ENCODE results near the gene CFLAR.
"Not testable (repeated sequence)": the region's sequence is repeated elsewhere in the genome, so short reads cannot be mapped to it uniquely, and the experiment has no call there.

The CFLAR gene

DNA sequence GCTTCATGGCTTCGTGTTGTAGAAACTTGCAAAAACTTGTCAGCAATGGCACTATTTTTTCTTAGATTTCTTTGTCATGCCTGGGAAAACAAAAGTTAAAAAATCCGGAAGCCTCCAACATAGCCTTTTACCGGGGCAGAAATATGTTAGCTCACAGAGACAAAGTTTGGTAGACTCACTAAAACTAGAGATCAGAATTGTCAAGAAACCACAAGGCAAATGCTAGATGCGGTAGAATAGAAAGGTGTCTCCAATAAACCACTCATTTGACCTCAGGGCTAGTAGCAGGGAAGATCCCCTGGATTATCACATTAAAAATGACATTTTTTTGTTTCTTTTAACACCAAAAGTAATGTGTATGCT lies 67.4 kb downstream of the CFLAR start:
- DNase-seq = no peak

DNA sequence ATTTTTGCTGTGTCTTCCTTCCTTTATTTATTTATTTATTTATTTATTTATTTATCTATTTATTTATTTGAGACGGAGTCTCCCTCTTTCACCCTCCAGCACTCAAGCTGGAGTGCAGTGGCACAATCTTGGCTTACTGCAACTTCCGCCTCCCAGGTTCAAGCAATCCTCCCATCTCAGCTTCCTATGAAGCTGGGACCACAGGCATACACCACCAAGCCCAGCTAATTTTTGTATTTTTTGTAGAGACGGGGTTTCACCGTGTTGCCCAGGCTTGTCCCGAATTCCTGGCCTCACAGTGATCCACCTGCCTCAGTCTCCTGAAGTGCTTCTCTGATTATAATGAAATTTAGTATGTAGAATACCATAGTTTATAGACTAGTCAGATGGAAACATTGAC lies 67.9 kb downstream of the CFLAR start:
- peak; percentile 24 for DNase-seq

DNA sequence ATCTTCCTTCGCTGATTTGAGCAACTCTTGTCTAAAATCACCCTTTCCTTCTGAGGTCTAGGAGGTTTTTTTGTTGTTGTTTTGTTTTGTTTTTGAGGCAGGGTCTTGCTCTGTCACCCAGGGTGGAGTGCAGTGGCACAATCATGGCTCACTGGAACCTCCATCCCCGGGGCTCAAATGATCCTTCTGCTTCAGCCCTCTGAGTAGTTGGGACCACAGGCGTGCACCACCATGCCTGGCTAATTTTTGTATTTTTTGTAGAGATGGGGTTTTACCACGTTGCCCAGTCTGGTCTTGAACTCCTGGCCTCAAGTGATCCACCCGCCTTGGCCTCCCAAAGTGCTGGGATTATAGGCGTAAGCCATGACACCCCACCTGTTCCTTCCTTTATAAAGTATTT lies 68.3 kb downstream of the CFLAR start:
- not testable (repeated sequence) for DNase-seq

DNA sequence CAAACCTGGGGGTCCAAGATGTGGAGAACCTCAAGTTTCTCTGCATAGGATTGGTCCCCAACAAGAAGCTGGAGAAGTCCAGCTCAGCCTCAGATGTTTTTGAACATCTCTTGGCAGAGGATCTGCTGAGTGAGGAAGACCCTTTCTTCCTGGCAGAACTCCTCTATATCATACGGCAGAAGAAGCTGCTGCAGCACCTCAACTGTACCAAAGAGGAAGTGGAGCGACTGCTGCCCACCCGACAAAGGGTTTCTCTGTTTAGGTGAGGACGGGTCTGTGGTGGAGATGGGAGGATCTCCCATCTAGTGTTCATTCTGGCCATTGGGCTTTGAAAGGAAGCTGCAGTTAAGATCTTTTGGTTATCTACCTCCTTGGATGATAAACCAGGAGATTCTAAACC lies 69.9 kb downstream of the CFLAR start:
- DNase-seq = no peak

DNA sequence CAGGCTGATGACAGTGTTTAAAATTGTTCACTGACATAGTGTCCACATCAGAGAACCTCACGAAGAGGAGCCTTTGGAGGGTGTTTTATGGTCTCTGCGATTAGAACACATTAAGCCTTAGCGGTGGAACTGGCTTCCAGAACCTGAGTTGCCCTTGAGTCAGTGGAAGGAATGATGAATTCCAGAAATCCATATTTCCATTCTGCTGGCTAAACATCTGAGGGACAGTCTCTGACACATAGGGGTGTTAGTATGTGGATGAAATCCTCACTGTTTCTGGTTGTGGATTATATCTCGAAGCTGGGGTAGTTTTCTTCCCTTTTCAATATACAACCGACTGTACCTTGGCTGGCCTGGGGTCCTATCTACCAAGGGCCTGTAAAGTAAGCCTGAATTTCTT lies 71.0 kb downstream of the CFLAR start:
- no peak for DNase-seq

DNA sequence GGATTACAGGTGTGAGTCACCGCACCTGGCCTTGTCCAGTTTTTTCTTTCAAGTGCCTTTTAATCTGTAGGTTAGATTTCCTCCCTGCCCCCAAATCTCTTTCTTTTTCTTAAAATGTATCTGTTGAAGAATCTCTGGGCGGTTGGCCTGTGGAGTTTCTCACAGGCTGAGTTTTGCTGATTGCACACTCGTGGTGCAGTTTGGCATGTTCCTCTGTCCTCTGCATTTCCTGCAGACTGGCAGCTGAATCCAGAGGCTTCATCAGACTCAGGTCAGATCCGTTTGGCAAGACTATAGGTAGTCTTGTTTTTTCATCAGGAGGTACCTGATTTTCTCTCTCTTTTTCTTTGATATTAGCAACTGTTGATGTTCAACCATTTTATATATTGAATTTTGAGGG lies 72.5 kb downstream of the CFLAR start:
- no peak for DNase-seq

DNA sequence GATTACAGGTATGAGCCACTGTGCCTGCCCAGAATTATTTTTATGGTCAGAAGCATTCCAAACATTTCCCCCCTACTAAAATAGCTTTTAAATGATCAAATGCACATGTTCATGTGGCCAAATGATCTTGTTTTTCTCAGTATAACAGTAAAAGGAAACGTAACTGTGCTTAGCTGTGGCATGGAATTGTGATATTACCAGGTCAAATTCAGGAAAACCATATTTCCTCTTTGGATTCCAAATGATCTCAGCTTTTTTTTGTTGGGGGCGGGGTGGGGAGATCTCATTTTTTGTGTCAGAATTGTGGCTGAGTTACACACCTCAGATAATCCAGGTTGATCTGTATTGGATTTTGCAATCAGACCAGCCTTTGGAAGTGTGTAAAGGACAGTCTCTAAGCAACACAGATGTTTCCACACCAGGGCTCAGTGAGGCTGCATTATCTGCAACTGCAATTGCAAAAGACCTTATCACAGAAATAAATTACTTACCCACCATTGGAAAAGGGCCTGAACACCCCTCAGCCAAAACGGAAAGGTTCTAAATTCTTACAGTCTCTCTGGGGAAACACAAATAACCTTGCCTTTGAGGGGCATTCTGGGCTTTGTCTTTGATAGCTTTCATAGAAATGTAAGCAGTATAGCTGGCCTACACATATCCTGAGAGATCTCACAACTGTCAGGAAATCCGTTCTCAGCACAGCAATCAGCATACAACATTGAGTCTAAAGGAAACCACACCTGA lies 75.3 kb downstream of the CFLAR start:
- peak; percentile 77 for DNase-seq

DNA sequence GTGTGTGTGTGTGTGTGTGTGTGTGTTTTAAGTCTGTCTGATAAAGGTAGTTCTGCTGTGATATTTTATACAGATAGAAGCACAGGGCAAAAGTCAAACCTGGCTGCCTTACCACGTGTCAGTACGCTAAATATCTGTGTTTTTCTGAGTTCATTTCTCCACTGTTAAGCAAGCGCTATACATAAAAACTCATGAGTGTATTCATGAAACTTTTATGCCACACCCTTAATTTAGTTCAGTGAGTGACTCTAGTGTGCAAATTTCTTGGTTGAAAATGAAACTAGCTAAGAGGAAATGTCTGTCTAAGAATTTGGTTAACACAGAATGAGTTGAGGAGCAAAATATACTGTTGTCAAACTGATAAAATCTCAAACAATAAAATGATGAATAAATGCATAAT lies 78.1 kb downstream of the CFLAR start:
- peak; percentile 83 for DNase-seq

DNA sequence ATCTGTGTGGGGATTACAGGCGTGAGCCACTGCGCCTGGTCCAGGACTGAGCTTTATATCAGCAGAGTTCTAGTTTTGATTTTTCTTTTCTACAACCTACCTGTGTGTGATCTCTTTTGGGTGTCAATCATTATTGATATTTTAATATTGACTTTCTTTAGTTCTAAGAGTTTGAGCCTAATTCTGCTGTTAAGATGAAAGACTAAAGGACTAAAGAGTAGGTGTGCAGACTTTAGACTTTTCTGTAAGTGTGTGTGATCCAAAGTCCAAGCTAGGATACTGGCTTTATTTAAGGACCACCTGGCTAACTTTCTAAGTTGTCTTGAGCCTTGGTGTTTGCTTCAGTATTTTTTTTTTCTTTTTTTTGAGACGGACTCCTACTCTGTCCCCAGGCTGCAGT lies 79.4 kb downstream of the CFLAR start:
- DNase-seq = no peak

DNA sequence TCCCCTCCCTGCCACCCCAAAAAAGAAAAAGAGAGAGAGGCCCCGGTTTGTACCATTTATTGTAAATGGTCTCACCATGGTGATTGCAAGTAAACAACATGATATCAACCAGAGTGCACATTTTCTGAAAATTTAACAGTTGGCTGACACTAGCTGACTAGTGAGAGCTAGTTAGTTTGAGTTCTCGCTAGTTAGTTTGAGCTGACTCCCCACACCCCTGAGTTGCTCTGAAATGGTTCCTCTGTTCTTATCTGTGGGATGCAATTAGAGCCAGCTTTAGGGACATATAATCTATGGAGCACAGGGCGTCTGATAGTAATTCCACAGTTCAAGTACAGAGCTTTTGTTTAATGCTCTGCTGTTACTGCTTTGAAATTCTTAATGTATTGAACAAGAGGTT lies 80.0 kb downstream of the CFLAR start:
- no peak for DNase-seq

DNA sequence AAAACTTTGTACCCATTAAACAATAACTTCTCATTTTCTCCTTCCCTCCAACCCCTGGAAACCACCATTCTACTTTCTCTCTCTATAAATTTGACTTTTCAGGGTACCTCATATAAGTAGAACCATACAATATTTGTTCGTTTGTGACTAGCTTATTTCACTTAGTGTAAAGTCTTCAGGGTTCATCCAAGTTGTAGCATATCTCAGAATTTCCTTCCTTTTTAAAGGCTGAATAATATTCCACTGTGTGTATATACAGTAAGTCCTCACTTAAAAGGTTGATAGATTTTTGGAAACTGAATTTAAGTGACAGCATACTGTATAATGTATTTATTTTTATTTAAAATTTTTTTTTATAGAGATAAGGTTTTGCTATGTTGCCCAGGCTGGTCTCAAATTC lies 80.8 kb downstream of the CFLAR start:
- DNase-seq = no peak

DNA sequence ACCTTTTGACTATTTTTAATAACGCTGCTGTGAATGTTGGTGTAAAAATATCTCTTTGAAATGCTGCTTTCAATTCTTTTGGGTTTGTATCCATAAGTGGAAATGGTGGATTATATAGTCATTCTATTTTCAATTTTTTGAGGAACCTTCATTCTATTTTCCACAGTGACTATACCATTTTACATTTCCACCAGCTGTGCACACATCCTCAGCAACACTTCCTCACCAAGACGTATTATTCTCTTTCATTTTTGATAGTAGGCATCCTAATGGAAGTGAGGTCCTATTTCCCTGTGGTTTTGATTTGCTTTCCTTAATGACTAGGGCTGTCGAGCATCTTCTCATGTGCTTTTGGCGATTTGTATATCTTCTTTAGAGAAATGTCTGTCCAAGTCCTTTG lies 81.8 kb downstream of the CFLAR start:
- peak; percentile 20 for DNase-seq

DNA sequence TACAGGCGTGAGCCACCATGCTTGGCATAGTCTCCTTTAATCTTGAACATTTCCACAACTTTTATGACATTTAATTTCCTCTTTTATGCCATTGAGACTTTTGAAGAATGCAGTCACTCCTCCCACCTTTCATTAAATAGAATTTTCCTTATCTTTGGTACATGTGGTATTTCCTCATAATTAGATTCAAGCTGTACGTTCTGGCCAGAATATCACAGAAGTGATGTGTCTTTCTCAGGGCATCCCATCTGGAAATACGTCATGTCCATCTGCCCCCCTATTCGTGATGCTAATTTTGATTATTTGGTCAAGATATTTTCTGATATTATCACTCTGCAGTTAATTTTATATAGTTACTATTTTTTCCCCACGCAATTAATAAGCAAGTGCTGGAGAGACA lies 83.9 kb downstream of the CFLAR start:
- no peak for DNase-seq

DNA sequence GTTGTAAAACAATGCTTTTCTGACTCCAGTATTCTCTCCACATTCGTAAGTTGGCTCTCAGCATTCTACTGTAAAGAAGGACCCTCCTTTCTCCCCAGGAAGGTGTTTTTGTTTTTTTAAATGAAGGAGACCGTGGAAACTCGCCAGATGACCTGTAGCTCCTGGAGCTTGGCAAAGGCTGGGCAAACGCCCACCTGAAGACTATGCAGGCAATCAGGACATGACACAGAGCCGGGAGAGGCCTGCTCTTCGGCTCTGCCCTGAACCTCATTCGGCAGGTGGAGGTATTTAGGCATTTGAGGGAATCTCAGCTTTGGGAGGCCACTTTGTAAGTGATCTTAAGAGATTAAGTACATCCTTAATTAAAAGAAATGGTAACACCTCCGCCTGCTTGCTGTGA lies 84.4 kb downstream of the CFLAR start:
- DNase-seq = no peak

DNA sequence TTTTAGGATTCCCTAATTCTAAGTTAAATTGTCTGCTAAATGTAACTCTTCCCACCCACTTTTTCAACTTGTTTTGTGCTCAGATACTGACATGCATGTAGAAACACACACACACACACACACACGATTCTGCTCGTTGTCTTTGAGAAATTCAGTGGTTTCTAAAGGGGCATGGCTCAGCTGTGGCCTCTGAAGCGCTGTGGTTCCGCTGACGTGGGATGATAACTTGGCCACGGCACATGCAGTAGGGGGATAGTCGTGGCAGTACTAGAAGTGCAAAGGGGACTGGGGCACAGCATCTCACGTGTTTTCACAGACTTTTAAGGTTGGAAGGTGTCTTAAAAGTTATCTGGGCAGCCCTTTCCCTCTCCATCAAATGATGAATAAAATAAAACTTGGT lies 85.4 kb downstream of the CFLAR start:
- no peak for DNase-seq

DNA sequence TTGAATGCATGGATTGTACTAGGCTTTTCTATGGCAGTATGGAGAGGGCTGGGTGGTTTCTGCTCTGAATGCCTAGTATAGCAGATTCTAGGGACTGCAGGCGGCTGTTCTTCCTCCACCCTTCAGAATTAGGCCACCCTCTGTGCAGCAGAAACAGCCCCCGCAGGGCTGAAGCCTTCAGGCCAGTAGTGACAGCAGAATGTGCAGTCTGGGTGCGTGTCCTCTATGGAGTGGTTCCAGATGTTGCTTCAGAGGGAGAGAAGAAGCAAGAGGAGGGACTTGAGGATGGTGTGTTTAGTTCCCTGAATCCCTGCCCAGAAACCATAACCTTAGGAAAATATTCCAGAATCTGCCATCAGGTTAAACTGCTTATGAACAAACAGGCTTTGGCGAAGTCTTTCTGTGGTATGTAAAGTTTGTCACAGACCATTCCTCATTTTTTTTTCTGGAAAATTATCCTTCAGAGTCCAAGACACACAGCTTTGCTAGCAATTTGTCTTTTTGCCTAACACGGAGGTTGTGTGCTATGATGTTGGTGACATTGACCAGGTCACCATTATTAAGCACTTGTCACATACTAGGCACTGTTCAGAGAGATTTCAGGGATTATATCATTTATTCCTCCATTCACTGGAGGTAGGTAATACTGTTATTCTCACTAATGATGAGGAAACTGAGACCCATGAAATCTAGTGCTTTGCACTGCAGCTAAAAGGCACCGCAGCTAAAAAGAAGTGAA lies 88.1 kb downstream of the CFLAR start:
- no peak for DNase-seq

DNA sequence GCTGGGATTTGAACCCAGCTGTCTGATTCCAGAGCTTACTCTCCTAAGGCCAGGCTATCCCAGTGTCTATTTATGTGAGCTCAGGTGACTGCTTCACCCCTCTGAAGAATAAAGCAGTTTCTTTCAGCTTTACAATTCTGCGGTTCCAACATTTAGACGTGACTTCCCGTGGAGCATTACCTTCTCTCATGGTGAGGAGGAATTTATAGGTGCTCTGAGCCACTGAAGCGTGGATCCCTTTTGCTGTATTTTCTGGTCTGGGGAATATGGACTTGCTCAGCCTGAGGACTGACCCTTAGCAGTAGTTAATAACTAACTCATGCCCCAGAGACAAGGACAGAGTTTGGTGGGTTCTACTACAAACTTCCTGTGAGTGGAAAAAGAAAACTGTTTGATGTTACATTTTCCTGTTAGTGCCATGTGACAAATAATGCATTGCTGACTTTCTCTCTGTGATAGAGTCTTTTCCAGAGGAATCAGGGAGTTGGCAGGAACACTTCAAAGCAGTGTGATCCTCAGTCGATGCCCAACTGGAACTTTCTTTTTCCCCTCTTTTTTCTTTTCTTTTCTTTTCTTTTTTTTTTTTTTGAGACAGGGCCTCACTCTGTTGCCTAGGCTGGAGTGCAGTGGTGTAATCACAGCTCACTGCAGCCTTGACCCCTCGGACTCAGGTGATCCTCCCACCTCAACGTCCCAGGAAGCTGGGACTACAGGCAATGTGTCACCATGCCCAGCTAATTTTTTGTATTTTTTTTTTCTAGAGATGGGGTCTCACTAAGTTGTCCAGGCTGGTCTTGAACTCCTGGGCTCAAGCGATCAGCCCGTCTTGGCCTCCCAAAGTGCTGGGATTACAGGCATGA lies 88.9 kb downstream of the CFLAR start:
- DNase-seq = no peak

DNA sequence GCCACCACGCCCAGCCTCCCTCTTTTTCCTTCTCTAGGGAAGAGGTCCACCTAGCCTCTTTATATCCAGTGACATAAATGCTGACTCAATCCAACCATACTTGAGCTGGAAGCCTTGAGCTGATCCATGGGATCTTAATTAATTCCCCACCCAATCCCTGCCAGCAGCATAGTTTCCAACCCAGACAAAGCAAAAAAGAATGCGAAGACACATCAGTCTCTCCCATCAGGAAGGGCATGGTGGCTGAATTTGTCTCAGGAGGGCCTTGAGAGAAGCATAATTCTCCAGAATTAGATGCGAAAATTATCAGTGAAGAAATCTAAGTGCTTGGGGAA lies 89.5 kb downstream of the CFLAR start:
- no peak for DNase-seq

DNA sequence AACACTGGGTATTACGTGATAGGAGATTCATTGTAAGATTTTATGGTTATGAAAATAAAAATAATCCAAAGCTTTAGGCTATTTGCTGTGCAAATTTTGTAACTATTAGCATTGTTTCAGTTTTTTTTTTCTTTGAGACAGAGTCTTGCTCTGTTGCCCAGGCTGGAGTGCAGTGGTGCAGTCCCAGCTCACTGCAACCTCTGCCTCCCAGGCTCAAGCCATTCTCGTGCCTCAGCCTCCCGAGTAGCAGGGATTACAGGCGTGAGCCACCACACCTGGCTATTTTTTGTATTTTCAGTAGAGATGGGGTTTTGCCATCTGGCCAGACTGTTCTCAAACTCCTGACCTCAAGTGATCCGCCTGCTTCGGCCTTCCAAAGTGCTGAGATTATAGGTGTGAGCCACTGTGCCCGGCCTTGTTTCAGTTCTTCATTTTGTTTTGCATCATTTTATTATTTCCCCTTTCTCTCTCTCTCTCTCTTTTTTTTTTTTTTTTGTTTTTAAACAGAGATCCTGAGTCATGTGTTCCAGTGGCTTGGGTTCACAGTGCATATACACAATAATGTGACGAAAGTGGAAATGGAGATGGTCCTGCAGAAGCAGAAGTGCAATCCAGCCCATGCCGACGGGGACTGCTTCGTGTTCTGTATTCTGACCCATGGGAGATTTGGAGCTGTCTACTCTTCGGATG lies 92.7 kb downstream of the CFLAR start:
- peak; percentile 97 for DNase-seq

DNA sequence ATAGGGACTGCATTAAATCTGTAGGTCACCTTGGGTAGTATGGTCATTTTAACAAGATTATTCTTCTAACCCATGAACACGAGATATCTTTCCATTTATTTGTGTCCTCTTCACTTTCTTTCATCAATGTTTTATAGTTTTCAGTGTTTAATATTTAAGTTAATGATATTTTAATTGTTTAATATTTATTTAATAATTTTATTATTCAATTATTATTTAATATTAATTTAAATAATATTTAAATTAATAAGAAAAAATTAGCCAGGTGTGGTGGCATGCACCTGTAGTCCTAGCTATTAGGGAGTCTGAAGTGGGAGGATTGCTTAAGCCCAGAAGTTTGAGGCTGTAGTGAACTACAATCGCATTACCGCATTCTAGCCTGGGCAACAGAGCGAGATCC lies 100.0 kb downstream of the CFLAR start:
- no peak for DNase-seq

DNA sequence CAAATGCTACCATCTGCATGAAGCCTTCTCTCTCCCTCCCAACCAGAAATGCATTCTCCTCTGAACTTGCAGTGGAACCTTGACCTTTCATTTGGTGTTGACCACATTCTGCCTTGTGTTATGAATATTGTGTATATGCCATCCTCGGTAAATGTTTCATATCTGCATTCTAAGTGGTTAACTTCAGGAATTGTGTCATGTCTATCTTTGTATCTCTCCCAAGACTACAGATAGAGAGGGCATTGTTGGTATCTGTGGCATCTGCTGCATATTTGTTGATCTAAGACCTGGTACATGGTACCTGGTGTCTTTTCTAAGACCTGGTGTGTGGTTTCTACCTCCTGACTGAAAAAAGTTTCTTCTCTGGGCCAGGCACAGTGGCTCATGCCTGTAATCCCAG lies 101.0 kb downstream of the CFLAR start:
- no peak for DNase-seq

DNA sequence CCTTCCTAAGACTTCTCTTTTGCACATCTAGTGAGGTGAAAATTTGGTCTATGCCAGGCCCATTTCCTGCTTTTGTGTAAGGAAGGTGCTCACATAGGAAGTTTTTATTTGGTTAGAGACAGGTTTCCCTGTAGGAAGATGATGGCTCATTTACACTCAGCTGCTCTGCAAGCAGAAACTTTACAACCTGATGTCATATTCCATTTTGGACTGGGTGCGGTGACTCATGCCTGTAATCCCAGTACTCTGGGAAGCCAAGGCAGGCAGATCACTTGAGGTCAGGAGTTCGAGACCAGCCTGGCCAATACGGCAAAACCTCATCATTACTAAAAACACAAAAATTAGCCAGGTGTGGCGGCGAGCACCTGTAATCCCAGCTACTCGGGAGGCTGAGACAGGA lies 102.8 kb downstream of the CFLAR start:
- DNase-seq = no peak

DNA sequence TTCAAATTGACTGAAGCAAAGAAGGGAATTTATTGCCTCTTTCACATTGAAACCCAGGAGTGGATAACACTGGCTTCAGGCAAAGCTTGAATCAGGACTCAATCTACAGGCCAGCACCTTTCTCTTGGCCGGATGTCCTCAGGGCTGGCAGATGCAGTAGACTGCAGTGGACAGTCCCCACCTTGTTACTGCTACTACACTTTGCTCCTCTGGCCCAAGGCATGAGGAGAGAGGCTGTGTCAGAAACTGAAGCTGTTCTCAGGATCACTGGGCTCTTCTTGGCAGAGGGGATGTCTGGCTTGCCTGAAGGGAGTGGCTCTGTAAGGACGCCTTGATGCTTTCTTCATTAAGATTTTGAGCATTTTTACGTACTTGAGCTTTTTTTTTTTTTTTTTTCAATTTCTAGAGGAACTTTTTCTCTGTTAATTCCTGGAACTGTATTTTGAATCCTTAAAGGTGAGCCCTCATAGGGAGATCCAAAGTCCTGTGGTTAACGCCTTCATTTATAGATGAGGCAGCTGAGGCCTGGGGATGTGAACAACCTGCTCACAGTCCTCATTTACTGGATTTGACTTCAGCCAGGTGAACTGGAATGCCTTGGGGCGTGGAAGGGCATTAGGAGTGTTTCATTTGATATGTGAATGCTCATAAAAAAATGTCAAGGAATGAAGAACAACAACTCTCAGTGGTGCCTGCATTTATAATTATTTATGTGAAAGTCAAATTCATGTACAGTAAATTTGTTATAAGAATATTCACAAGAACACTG lies 103.5 kb downstream of the CFLAR start:
- DNase-seq = no peak
